HepG2 (cell line): ENCODE results near the gene CPNE1. TPM values are rescaled to one million over a fixed set of nuclear protein-coding genes. Genes with fewer than 3 reads are reported as not detected.
A peak's percentile ranks its signal among the peaks of the same experiment; 100 is the strongest.

ENCODE experiments used
- AKNA ChIP-seq: sonication (generic); formaldehyde crosslinking; IDR thresholded peaks from 2 replicates; pipeline ENCODE4 v1.4.0; 2020; ENCODE audit warnings: missing genetic modification reagents, borderline replicate concordance
- FOXC1 ChIP-seq: sonication (generic); formaldehyde crosslinking; IDR thresholded peaks from 2 replicates; pipeline ENCODE4 v1.8.0; 2022; ENCODE audit warnings: mild to moderate bottlenecking, missing genetic modification reagents, borderline replicate concordance
- RFX3 ChIP-seq: IDR thresholded peaks from 2 replicates; pipeline ENCODE4 v1.6.1; 2016; ENCODE audit warnings: missing biosample characterization, missing genetic modification reagents
- TOPORS ChIP-seq: sonication (generic); formaldehyde crosslinking; IDR thresholded peaks from 2 replicates; pipeline ENCODE4 v1.8.0; 2023; ENCODE audit warnings: mild to moderate bottlenecking, missing genetic modification reagents
- TSC22D2 ChIP-seq: sonication (generic); formaldehyde crosslinking; IDR thresholded peaks from 2 replicates; pipeline ENCODE4 v1.5.1; 2020; ENCODE audit warnings: missing genetic modification reagents, mild to moderate bottlenecking, borderline replicate concordance
- ZNF10 ChIP-seq: sonication (generic); formaldehyde crosslinking; IDR thresholded peaks from 2 replicates; pipeline ENCODE4 v1.4.0; 2020; ENCODE audit warnings: mild to moderate bottlenecking, low read depth, missing genetic modification reagents, borderline replicate concordance
- ZNF224 ChIP-seq: sonication (generic); formaldehyde crosslinking; IDR thresholded peaks from 2 replicates; pipeline ENCODE4 v1.5.0; 2020; ENCODE audit warnings: mild to moderate bottlenecking, missing genetic modification reagents
- ZNF230 ChIP-seq: sonication (generic); formaldehyde crosslinking; IDR thresholded peaks from 2 replicates; pipeline ENCODE4 v1.4.0; 2020; ENCODE audit warnings: mild to moderate bottlenecking, missing genetic modification reagents
- ZNF326 ChIP-seq: sonication (generic); formaldehyde crosslinking; IDR thresholded peaks from 2 replicates; pipeline ENCODE4 v1.4.0; 2020; ENCODE audit warnings: missing genetic modification reagents, borderline replicate concordance
- ZNF556 ChIP-seq: sonication (generic); formaldehyde crosslinking; IDR thresholded peaks from 2 replicates; pipeline ENCODE4 v1.4.0; 2020; ENCODE audit warnings: mild to moderate bottlenecking, missing genetic modification reagents, borderline replicate concordance
- ZNF607 ChIP-seq: sonication (generic); formaldehyde crosslinking; IDR thresholded peaks from 2 replicates; pipeline ENCODE4 v1.5.1; 2020; ENCODE audit warnings: missing genetic modification reagents, mild to moderate bottlenecking, borderline replicate concordance
- ZNF7 ChIP-seq: IDR thresholded peaks from 2 replicates; pipeline ENCODE4 v1.6.1; 2016; ENCODE audit warnings: missing biosample characterization, missing genetic modification reagents
- polyA plus RNA-seq, 8 experiments: library from polyadenylated mRNA; depleted of rRNA in 3 of 8; stranded (reverse) in 7 of 8; unstranded in 1 of 8; fragments of >200 nt; fragmentation: Illumina TruSeq in 4 of 8; extraction: Trizol in 4 of 8; gene quantifications; 2 replicates each; pipeline versions ENCODE4 v1.2.1 to v1.2.3, GENCODE V29; 2011 to 2016; ENCODE audit warnings: low read depth in 4 of 8, missing spikeins in 1 of 8, mixed read lengths in 1 of 8; ENCODE audit not compliant: insufficient read depth in 1 of 8
- total RNA-seq, 5 experiments: library from RNA; depleted of rRNA; stranded (reverse); fragments of >200 nt; fragmentation: Illumina TruSeq; extraction: Trizol; gene quantifications; 2 replicates each; pipeline ENCODE4 v1.2.3, GENCODE V29; 2016; ENCODE audit warnings: low read depth in 1 of 5
- TF ChIP-seq, protein P1 (sequence below), 2 experiments: sonication (generic) in 1 of 2; formaldehyde crosslinking in 1 of 2; IDR thresholded peaks; 2 replicates each; pipeline versions ENCODE4 v1.4.0 to v1.6.1; 2018 to 2020; ENCODE audit warnings: missing genetic modification reagents in 2 of 2, borderline replicate concordance in 1 of 2, low read depth in 1 of 2, mild to moderate bottlenecking in 1 of 2, missing biosample characterization in 1 of 2
- TF ChIP-seq, protein P2 (sequence below): sonication (generic); formaldehyde crosslinking; IDR thresholded peaks from 2 replicates; pipeline ENCODE4 v1.4.0; 2020; ENCODE audit warnings: mild to moderate bottlenecking, missing genetic modification reagents, borderline replicate concordance
- TF ChIP-seq, protein P3 (sequence below): sonication (generic); formaldehyde crosslinking; IDR thresholded peaks from 2 replicates; pipeline ENCODE4 v1.5.1; 2020; ENCODE audit warnings: missing genetic modification reagents, mild to moderate bottlenecking, borderline replicate concordance
- TF ChIP-seq, protein P4 (sequence below): sonication (generic); formaldehyde crosslinking; IDR thresholded peaks from 2 replicates; pipeline ENCODE4 v1.5.0; 2020; ENCODE audit warnings: missing genetic modification reagents, mild to moderate bottlenecking, borderline replicate concordance

The CPNE1 gene
- total and polyA plus RNA-seq, 2 of the 13 experiments (the other 11 are each of a cell fraction or from before 2014, with no cell fraction given), result 408 to 431 TPM

DNA sequence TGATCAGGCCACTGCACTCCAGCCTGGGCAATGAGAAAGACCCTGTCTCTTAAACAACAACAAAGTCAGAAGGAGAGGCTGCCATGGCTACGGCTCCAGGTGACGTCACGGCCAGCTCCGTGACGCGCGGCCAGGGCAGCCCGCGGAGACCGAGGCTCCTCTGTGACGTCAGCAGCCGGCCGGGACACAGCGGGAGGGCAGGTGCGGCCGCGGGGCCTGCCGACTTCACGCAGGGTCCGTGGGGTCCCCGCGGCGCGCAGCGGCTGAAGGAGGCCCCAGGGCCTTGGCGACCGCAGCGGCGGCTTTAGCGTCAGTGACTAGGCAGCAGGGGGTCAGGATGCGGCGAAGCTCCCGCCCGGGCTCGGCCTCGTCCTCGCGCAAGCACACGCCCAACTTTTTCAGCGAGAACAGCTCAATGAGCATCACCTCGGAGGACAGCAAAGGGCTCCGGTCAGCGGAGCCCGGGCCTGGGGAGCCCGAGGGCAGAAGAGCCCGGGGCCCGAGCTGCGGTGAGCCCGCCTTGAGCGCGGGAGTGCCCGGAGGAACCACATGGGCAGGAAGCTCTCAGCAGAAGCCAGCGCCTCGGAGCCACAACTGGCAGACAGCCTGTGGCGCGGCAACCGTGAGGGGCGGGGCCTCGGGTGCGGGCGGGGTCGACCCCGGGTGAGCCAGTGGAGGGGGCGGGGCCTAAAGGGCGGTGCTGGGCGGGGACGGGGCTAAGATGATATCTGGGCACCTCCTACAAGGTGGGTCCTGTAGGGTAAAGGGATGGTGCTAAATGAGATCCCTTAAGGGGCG lies 48.8 kb downstream of the CPNE1 start, which contains the start of gene SPAG4 (continued):
- TF ChIP-seq, protein P1, sequence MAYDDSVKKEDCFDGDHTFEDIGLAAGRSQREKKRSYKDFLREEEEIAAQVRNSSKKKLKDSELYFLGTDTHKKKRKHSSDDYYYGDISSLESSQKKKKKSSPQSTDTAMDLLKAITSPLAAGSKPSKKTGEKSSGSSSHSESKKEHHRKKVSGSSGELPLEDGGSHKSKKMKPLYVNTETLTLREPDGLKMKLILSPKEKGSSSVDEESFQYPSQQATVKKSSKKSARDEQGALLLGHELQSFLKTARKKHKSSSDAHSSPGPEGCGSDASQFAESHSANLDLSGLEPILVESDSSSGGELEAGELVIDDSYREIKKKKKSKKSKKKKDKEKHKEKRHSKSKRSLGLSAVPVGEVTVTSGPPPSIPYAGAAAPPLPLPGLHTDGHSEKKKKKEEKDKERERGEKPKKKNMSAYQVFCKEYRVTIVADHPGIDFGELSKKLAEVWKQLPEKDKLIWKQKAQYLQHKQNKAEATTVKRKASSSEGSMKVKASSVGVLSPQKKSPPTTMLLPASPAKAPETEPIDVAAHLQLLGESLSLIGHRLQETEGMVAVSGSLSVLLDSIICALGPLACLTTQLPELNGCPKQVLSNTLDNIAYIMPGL (CRISPR knock-in tag; IDR thresholded peaks at IDR 0.05; ENCODE audit: borderline replicate concordance in 1 of 2, low read depth in 1 of 2), result peak in 1 of 2 experiments; percentile 21; a peak in 2 of 4 replicates
- TF ChIP-seq AKNA (CRISPR knock-in tag), result peak; percentile 99
- TF ChIP-seq, protein P2, sequence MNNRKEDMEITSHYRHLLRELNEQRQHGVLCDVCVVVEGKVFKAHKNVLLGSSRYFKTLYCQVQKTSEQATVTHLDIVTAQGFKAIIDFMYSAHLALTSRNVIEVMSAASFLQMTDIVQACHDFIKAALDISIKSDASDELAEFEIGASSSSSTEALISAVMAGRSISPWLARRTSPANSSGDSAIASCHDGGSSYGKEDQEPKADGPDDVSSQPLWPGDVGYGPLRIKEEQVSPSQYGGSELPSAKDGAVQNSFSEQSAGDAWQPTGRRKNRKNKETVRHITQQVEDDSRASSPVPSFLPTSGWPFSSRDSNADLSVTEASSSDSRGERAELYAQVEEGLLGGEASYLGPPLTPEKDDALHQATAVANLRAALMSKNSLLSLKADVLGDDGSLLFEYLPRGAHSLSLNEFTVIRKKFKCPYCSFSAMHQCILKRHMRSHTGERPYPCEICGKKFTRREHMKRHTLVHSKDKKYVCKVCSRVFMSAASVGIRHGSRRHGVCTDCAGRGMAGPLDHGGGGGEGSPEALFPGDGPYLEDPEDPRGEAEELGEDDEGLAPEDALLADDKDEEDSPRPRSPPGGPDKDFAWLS (CRISPR knock-in tag), result no peak
- TF ChIP-seq TSC22D2, result peak; percentile 95; the same call in 1 of the 2 replicates
- TF ChIP-seq ZNF230 (CRISPR knock-in tag), result peak; percentile 99
- TF ChIP-seq, protein P3, sequence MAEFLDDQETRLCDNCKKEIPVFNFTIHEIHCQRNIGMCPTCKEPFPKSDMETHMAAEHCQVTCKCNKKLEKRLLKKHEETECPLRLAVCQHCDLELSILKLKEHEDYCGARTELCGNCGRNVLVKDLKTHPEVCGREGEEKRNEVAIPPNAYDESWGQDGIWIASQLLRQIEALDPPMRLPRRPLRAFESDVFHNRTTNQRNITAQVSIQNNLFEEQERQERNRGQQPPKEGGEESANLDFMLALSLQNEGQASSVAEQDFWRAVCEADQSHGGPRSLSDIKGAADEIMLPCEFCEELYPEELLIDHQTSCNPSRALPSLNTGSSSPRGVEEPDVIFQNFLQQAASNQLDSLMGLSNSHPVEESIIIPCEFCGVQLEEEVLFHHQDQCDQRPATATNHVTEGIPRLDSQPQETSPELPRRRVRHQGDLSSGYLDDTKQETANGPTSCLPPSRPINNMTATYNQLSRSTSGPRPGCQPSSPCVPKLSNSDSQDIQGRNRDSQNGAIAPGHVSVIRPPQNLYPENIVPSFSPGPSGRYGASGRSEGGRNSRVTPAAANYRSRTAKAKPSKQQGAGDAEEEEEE (CRISPR knock-in tag), result no peak; the same call in 1 of the 2 replicates
- TF ChIP-seq ZNF326 (CRISPR knock-in tag), result no peak
- TF ChIP-seq ZNF10 (CRISPR knock-in tag), result no peak
- peak; percentile 46; the same call in 1 of the 2 replicates for TF ChIP-seq TOPORS (CRISPR knock-in tag)
- peak; percentile 41; the same call in 1 of the 2 replicates for TF ChIP-seq RFX3 (CRISPR knock-in tag)
- peak; percentile 100 for TF ChIP-seq ZNF224
- TF ChIP-seq ZNF556 (CRISPR knock-in tag), result peak; percentile 83
- TF ChIP-seq, protein P4, sequence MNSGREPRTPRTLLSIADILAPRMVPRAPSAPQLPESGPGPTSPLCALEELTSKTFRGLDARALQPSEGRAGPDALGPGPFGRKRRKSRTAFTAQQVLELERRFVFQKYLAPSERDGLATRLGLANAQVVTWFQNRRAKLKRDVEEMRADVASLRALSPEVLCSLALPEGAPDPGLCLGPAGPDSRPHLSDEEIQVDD, result peak; percentile 98
- TF ChIP-seq ZNF607 (CRISPR knock-in tag), result peak; percentile 100
- TF ChIP-seq ZNF7, result 0 out of 2 replicates have a peak, but pooled peaks have one; percentile 20
- no peak; the same call in 1 of the 2 replicates for TF ChIP-seq FOXC1 (CRISPR knock-in tag)
